Activated naive CD8-positive, alpha-beta T cell treated with anti-CD3 and anti-CD28 coated beads for 36 hours (primary cell): ENCODE data around the gene SON. TPM values are rescaled to one million over a fixed set of nuclear protein-coding genes. Genes with fewer than 3 reads are reported as not detected.

Experiments
- total RNA-seq, 2 experiments: library from RNA; stranded (reverse); gene quantifications; one replicate each; pipeline ENCODE4 v1.2.3, GENCODE V29; 2021

SON gene
- total RNA-seq, 2 experiments from 2014 or later = 283 to 328 TPM

Other genes with a start within 250 kb of the SON start
- gene IFNAR1, start 218.1 kb upstream of the SON start, total RNA-seq = 10 to 100 TPM; 32.3 to 34.7 TPM
- 1 to 10 TPM; 5.6 to 5.7 TPM for gene IFNGR2, start 139.6 kb upstream of the SON start, total RNA-seq
- gene TMEM50B, start 63.1 kb upstream of the SON start, total RNA-seq = 10 to 100 TPM; 14.6 to 15.7 TPM
- gene DNAJC28, start 51.3 kb upstream of the SON start, total RNA-seq = under 1 TPM; 0.23 to 0.58 TPM
- 100 to 1,000 TPM; 259 to 265 TPM for gene GART, start 921 bp upstream of the SON start, total RNA-seq
- gene DONSON, start 45.6 kb downstream of the SON start, total RNA-seq = 10 to 100 TPM; 38.7 to 41.9 TPM
- 10 to 100 TPM; 22.7 to 29.6 TPM for gene CRYZL1, start 98.7 kb downstream of the SON start, total RNA-seq
- gene ITSN1, start 99.5 kb downstream of the SON start, total RNA-seq = 1 to 10 TPM; 3.6 to 6.6 TPM